Measurements from ENCODE around the gene RAB6A.

The RAB6A gene

DNA sequence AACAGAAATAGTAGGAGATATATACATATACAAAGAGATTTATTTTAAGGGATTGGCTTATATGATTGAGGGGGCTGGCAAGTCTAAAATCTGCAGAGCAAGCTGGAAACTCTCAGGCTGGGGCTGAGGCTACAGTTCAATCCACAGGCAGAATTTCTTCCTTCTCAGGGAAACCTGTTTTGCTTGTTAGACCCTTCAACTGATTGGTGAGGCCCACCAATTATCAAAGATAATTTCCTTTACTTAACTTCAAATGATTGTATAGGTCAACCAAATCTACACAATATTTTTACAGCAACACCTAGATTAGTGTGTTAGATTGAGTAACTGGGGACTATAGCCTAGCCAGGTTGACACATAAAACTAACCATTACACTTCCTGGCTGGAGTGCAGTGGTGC, 119.2 kb downstream of the RAB6A start:
- no peak for TF ChIP-seq CTCF (IDR thresholded peaks at IDR 0.05)
- no peak for DNase-seq (ENCODE audit: low spot score)
- Histone ChIP-seq H3K27ac (no peak overlapping the region), H3K4me3 (no peak overlapping the region)

DNA sequence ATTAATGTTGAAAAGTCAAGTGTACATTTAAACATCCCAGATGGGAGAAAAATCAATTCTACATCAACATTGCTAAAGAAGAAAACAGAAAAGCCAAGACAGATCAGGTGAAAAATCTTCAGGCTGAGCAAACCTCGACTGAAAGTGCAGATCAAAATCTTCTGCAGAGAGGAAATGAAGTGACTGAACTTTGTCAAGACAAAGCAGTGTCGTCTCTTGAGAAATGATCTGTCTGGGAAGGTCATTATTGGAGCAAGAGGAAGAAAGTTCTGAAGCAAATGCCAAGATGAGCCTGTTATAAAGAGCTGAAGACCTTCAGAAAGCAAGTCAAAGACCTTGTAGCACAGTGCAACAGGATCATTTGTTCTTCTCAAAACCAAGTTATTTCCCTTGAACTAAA, 120.3 kb downstream of the RAB6A start:
- no peak overlapping the region for H3K4me3 ChIP-seq
- no peak for DNase-seq (ENCODE audit: low spot score)
- no peak overlapping the region for H3K27ac ChIP-seq
- no peak for TF ChIP-seq CTCF (IDR thresholded peaks at IDR 0.05)

- Histone ChIP-seq H3K27ac (no peak overlapping the region), H3K4me3 (no peak overlapping the region)
- no peak for DNase-seq (ENCODE audit: low spot score)
- no peak for TF ChIP-seq CTCF (IDR thresholded peaks at IDR 0.05)
Observed at GRCh38 chr11:73637012-73637411, 123.9 kb downstream of the RAB6A start.

- Histone ChIP-seq H3K4me3 (no peak overlapping the region), H3K27ac (no peak overlapping the region)
- TF ChIP-seq CTCF (IDR thresholded peaks at IDR 0.05) = no peak
- no peak for DNase-seq (ENCODE audit: low spot score)
Observed at GRCh38 chr11:73636249-73636648, 124.6 kb downstream of the RAB6A start.

DNA sequence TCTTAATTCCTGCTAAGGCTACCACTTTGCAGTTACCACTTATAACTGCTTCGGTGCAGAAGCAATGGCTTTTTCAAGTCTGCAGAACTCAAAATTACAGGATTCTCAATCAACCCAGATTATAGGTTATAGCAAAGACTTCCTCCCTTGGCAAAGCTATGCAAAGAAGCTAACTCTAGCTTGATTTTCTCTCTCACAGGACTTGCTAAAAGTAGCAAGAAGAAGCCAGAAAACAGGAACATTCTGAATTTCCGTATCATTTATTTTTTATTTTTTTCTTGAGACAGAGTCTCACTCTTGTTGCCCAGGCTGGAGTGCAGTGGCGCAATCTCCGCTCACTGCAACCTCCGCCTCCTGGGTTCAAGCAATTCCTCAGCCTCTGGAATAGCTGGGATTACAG, 125.2 kb downstream of the RAB6A start:
- Histone ChIP-seq H3K27ac (no peak overlapping the region), H3K4me3 (no peak overlapping the region)
- DNase-seq (ENCODE audit: low spot score) = no peak
- no peak for TF ChIP-seq CTCF (IDR thresholded peaks at IDR 0.05)

GRCh38 chr11:73633999-73634398, 126.9 kb downstream of the RAB6A start:
- H3K4me3 ChIP-seq = no peak overlapping the region
- no peak overlapping the region for H3K27ac ChIP-seq
- DNase-seq (ENCODE audit: low spot score) = no peak
- TF ChIP-seq CTCF (IDR thresholded peaks at IDR 0.05) = no peak

DNA sequence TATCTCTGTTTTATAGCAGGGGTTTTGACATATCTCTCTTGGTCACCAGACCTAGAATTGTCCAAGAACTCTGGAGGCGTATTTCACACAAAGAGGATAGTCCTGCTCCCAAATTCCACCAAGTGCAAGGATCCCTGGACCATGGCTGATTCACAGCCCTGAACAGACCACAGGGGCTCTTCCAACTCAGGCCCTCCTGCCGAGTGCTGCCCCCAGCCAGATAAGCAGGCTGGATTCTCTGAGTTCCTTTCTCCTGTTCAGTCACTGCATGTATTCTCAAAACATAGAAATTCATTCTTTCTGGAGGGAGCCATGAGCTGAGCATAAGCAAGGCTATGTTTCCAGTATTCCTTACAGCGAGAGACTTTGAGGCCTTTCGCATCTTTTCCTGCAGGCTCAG, 127.9 kb downstream of the RAB6A start:
- DNase-seq (ENCODE audit: low spot score) = no peak
- TF ChIP-seq CTCF (IDR thresholded peaks at IDR 0.05) = no peak
- Histone ChIP-seq H3K27ac (no peak overlapping the region), H3K4me3 (no peak overlapping the region)
